ENCODE data around the gene LRSAM1.

The LRSAM1 gene

GRCh38 chr9:127500862-127501261 lies 49.6 kb downstream of the LRSAM1 start:
- DNase-seq: no peak

- no peak for DNase-seq
These were observed 50.6 kb downstream of the LRSAM1 start for GRCh38 chr9:127501821-127502343.

- no peak for DNase-seq
These were observed 51.5 kb downstream of the LRSAM1 start for GRCh38 chr9:127502706-127503378.

GRCh38 chr9:127503379-127503921 lies 52.1 kb downstream of the LRSAM1 start:
- DNase-seq: no peak

- DNase-seq: peak; percentile 85
These were observed 52.9 kb downstream of the LRSAM1 start for GRCh38 chr9:127503947-127504886.

- DNase-seq: no peak
These were observed 53.6 kb downstream of the LRSAM1 start for GRCh38 chr9:127504887-127505251.

GRCh38 chr9:127505396-127506116 lies 54.2 kb downstream of the LRSAM1 start:
- DNase-seq: peak; percentile 49

GRCh38 chr9:127506117-127506813 lies 55.0 kb downstream of the LRSAM1 start:
- no peak for DNase-seq

- no peak for DNase-seq
These were observed 55.8 kb downstream of the LRSAM1 start for GRCh38 chr9:127506814-127507750.

- no peak for DNase-seq
These were observed 56.7 kb downstream of the LRSAM1 start for GRCh38 chr9:127507751-127508648.

GRCh38 chr9:127508901-127509260 lies 57.6 kb downstream of the LRSAM1 start:
- no peak for DNase-seq

GRCh38 chr9:127509261-127509954 lies 58.1 kb downstream of the LRSAM1 start:
- no peak for DNase-seq

GRCh38 chr9:127509955-127510299 lies 58.6 kb downstream of the LRSAM1 start:
- DNase-seq: no peak

GRCh38 chr9:127514468-127514867 lies 63.2 kb downstream of the LRSAM1 start:
- DNase-seq: no peak

- no peak for DNase-seq
These were observed 65.7 kb downstream of the LRSAM1 start for GRCh38 chr9:127516835-127517607.

- DNase-seq: no peak
These were observed 66.3 kb downstream of the LRSAM1 start for GRCh38 chr9:127517620-127518019.

- no peak for DNase-seq
These were observed 67.0 kb downstream of the LRSAM1 start for GRCh38 chr9:127518091-127518856.

Measured in stimulated activated CD4-positive, alpha-beta T cell treated with anti-CD3 and anti-CD28 coated beads, Interleukin-15, amount 100 ng/mL, for 24 hours (primary cell).